SK-N-SH (cell line): ENCODE measurements around the gene BMP6. TPM values are rescaled to one million over a fixed set of nuclear protein-coding genes. Genes with fewer than 3 reads are reported as not detected.
A peak's percentile ranks its signal among the peaks of the same experiment; 100 is the strongest.

ENCODE experiments used
- CTCF ChIA-PET: fragments of 300-600, 350-600 bp; formaldehyde crosslinking; extraction: SDS; loops from one replicate; lab custom pipeline; 2021; lab: Yijun Ruan, JAX
- POLR2A ChIA-PET: fragments of 350-600 bp; sonication (Branson Sonifier 250); formaldehyde crosslinking; extraction: SDS; loops from one replicate; lab custom pipeline; 2020; ENCODE audit warnings: antibody characterized with exemption, inconsistent platforms; lab: Yijun Ruan, JAX
- DNase-seq: peaks from one replicate; pipeline ENCODE4 v3.0.0; 2012
- H2AFZ ChIP-seq: fragments of 200-600 bp; sonication (generic); 2 replicates; pipeline ENCODE4 v1.8.1; 2016; ENCODE audit warnings: antibody characterized with exemption, mild to moderate bottlenecking, low read depth
- H3F3A ChIP-seq: fragments of 200-600 bp; sonication (generic); replicated peaks from 2 replicates; pipeline ENCODE3; 2016; ENCODE audit warnings: antibody characterized with exemption, mild to moderate bottlenecking; ENCODE audit not compliant: insufficient read depth
- H3K27ac ChIP-seq, 2 experiments: fragments of 200-500 bp in 1 of 2; fragments of 200-600 bp in 1 of 2; sonication (Bioruptor generic) in 1 of 2; sonication (generic), shearing (Covaris generic) in 1 of 2; 2 replicates each; pipeline versions ENCODE4 v1.5.1 to v1.6.1; 2014 to 2016; ENCODE audit warnings: low read depth in 2 of 2, inconsistent platforms in 1 of 2, low read length in 1 of 2, mild to moderate bottlenecking in 1 of 2, mixed read lengths in 1 of 2
- H3K27me3 ChIP-seq: fragments of 200-600 bp; sonication (generic), shearing (Covaris generic); 2 replicates; pipeline ENCODE4 v1.6.1; 2016; ENCODE audit warnings: mixed run types; ENCODE audit not compliant: insufficient read depth
- H3K36me3 ChIP-seq, 2 experiments: fragments of 200-500 bp in 1 of 2; fragments of 200-600 bp in 1 of 2; sonication (Bioruptor generic) in 1 of 2; sonication (generic) in 1 of 2; replicated peaks in 1 of 2; 2 replicates each; pipeline versions ENCODE3 to v1.5.1; 2014 to 2016; ENCODE audit warnings: low read length in 1 of 2, mild to moderate bottlenecking in 1 of 2; ENCODE audit not compliant: insufficient read depth in 2 of 2, control insufficient read depth in 1 of 2
- H3K4me1 ChIP-seq, 2 experiments: fragments of 200-500 bp in 1 of 2; fragments of 200-600 bp in 1 of 2; sonication (Bioruptor generic) in 1 of 2; sonication (generic), shearing (Covaris generic) in 1 of 2; 2 replicates each; pipeline versions ENCODE4 v1.5.1 to v1.6.1; 2014 to 2016; ENCODE audit warnings: low read depth in 1 of 2, low read length in 1 of 2, mixed run types in 1 of 2; ENCODE audit not compliant: insufficient read depth in 2 of 2, control insufficient read depth in 1 of 2
- H3K4me2 ChIP-seq: fragments of 200-600 bp; sonication (generic), shearing (Covaris generic); 2 replicates; pipeline ENCODE4 v1.6.1; 2017; ENCODE audit warnings: mixed run types
- H3K4me3 ChIP-seq, 2 experiments: fragments of 200-500 bp in 1 of 2; fragments of 200-600 bp in 1 of 2; sonication (Bioruptor generic) in 1 of 2; sonication (generic), shearing (Covaris generic) in 1 of 2; 2 replicates each; pipeline versions ENCODE4 v1.5.1 to v1.8.1; 2014 to 2016; ENCODE audit warnings: low read depth in 2 of 2, inconsistent platforms in 1 of 2, low read length in 1 of 2, mild to moderate bottlenecking in 1 of 2, mixed read lengths in 1 of 2, moderate library complexity in 1 of 2
- H3K79me2 ChIP-seq: fragments of 200-600 bp; sonication (generic); 2 replicates; pipeline ENCODE4 v1.8.1; 2017; ENCODE audit warnings: mild to moderate bottlenecking; ENCODE audit not compliant: insufficient read depth
- H3K9ac ChIP-seq: fragments of 200-600 bp; sonication (generic); 2 replicates; pipeline ENCODE4 v1.6.1; 2017; ENCODE audit warnings: mixed run types
- H3K9me2 ChIP-seq: fragments of 200-600 bp; sonication (generic); 2 replicates; pipeline ENCODE4 v1.6.1; 2017; ENCODE audit warnings: mixed run types
- H3K9me3 ChIP-seq: fragments of 200-600 bp; sonication (generic); 2 replicates; pipeline ENCODE4 v1.6.1; 2017; ENCODE audit warnings: mixed run types, mild to moderate bottlenecking, moderate library complexity
- H4K20me1 ChIP-seq: fragments of 200-600 bp; sonication (generic); 2 replicates; pipeline ENCODE4 v1.6.1; 2017; ENCODE audit warnings: mild to moderate bottlenecking, mixed run types; ENCODE audit not compliant: insufficient read depth
- CHD2 ChIP-seq: fragments of 150-350 bp; IDR thresholded peaks from 2 replicates; pipeline ENCODE4 v1.6.1; 2018; ENCODE audit warnings: low read length; ENCODE audit not compliant: partially characterized antibody
- EP300 ChIP-seq, 2 experiments: IDR thresholded peaks; 2 replicates each; pipeline versions ENCODE4 v1.4.0 to v1.6.1; 2012; ENCODE audit warnings: borderline replicate concordance in 1 of 2, low read depth in 1 of 2, low read length in 1 of 2
- EZH2phosphoT487 ChIP-seq: fragments of 200-600 bp; sonication (generic); IDR thresholded peaks from 2 replicates; pipeline ENCODE4 v1.6.1; 2017; ENCODE audit warnings: low read depth, mixed run types, mild to moderate bottlenecking, antibody characterized with exemption, moderate library complexity, borderline replicate concordance
- FOSL2 ChIP-seq: IDR thresholded peaks from 2 replicates; pipeline ENCODE4 v1.4.0; 2012; ENCODE audit warnings: low read depth, mild to moderate bottlenecking, moderate library complexity, borderline replicate concordance
- FOXJ3 ChIP-seq: sonication (generic); formaldehyde crosslinking; IDR thresholded peaks from 2 replicates; pipeline ENCODE4 v1.5.1; 2020; ENCODE audit warnings: mild to moderate bottlenecking, missing genetic modification reagents
- FOXM1 ChIP-seq: IDR thresholded peaks from 2 replicates; pipeline ENCODE4 v1.4.0; 2012; ENCODE audit warnings: low read depth, mild to moderate bottlenecking
- GABPA ChIP-seq: IDR thresholded peaks from 2 replicates; pipeline ENCODE4 v1.4.0; 2012; ENCODE audit warnings: low read depth, mild to moderate bottlenecking
- JUND ChIP-seq: IDR thresholded peaks from 2 replicates; pipeline ENCODE4 v1.4.0; 2012
- MEF2A ChIP-seq: IDR thresholded peaks from 2 replicates; pipeline ENCODE4 v1.4.0; 2012; ENCODE audit warnings: low read depth, borderline replicate concordance
- NRF1 ChIP-seq: IDR thresholded peaks from 2 replicates; pipeline ENCODE4 v1.6.1; 2012; ENCODE audit warnings: low read depth, mild to moderate bottlenecking, low read length
- POLR2AphosphoS5 ChIP-seq: IDR thresholded peaks from 2 replicates; pipeline ENCODE4 v1.6.1; 2012; ENCODE audit warnings: low read depth, low read length
- RAD21 ChIP-seq: IDR thresholded peaks from 2 replicates; pipeline ENCODE4 v1.6.1; 2012; ENCODE audit warnings: mild to moderate bottlenecking, low read length
- RFX5 ChIP-seq: IDR thresholded peaks from 2 replicates; pipeline ENCODE4 v1.6.1; 2012; ENCODE audit warnings: mild to moderate bottlenecking, improper control_type of control experiment, low read length
- RXRA ChIP-seq: IDR thresholded peaks from 2 replicates; pipeline ENCODE4 v1.4.0; 2012; ENCODE audit warnings: low read depth, mild to moderate bottlenecking, borderline replicate concordance
- SIN3A ChIP-seq: IDR thresholded peaks from 2 replicates; pipeline ENCODE4 v1.6.1; 2012; ENCODE audit warnings: low read depth, mild to moderate bottlenecking, low read length, moderate library complexity, borderline replicate concordance
- SMC3 ChIP-seq: IDR thresholded peaks from 2 replicates; pipeline ENCODE4 v1.6.1; 2012; ENCODE audit warnings: low read depth, low read length, improper control_type of control experiment
- TCF12 ChIP-seq: IDR thresholded peaks from 2 replicates; pipeline ENCODE4 v1.4.0; 2012
- YY1 ChIP-seq: IDR thresholded peaks from 2 replicates; pipeline ENCODE4 v1.4.0; 2012; ENCODE audit warnings: low read depth, mild to moderate bottlenecking
- WGBS: methylation state at CpG from one replicate; pipeline ENCODE4 v1.1.6; 2017; ENCODE audit warnings: low lambda C conversion rate; 5-methylcytosine and 5-hydroxymethylcytosine counted together
- polyA plus RNA-seq, 3 experiments: library from polyadenylated mRNA; depleted of rRNA; stranded (reverse); fragments of >200 nt; gene quantifications; 2 replicates each; pipeline ENCODE4 v1.2.3, GENCODE V29; 2012
- TF ChIP-seq, protein P1 (sequence below): IDR thresholded peaks from 2 replicates; pipeline ENCODE4 v1.4.0; 2012; ENCODE audit warnings: low read depth, borderline replicate concordance
- TF ChIP-seq, protein P2 (sequence below): IDR thresholded peaks from 2 replicates; pipeline ENCODE4 v1.4.0; 2012; ENCODE audit warnings: low read depth
- TF ChIP-seq, protein P3 (sequence below): IDR thresholded peaks from 2 replicates; pipeline ENCODE4; 2012
- TF ChIP-seq, protein P4 (sequence below): fragments of 150-350 bp; IDR thresholded peaks from 2 replicates; pipeline ENCODE4 v1.6.1; 2017; ENCODE audit warnings: antibody characterized with exemption, low read length, low read depth, borderline replicate concordance

Gene BMP6
- polyA plus RNA-seq, 1 of the 3 experiments (the other 2 are of a cell fraction), result not detected

DNA sequence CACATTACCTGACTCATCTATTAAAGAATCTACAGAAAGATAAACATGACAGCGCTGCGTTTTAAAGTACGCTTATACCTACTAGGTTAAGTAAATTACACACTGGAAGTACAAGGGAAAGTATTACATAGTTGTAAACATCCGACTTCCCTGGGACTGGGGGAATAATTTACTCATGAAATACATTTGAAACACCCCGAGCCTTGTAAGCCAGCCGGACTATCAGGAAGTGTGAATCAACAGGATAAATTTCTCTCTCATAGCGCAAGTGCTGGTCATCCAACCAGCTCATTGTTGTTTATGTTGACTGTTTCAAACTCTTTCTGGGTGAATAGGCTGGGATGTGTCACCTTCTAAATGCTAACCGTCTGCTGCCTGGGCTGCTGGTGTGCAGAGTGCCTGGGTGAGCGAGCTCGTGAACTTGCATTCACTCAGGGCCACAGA, 4.9 kb downstream of the BMP6 start:
- Histone ChIP-seq H3K79me2 (no peaks in the 10 kb centered on the region), H3K36me3 (no peaks in the 10 kb centered on the region), H3K27ac (no peak overlapping the region), H3K4me1 (peaks cover 7 to 8% of the 10 kb centered on the region in 2 experiments; a peak in 2 of 4 replicates), H3K9me3 (no peaks in the 10 kb centered on the region), H3F3A (no peaks in the 10 kb centered on the region), H3K27me3 (peaks cover 36% of the 10 kb centered on the region), H3K9me2 (no peaks in the 10 kb centered on the region), H2AFZ (no peak overlapping the region), H3K4me3 (no peak overlapping the region), H4K20me1 (no peaks in the 10 kb centered on the region), H3K4me2 (0 out of 2 replicates have a peak overlapping the region, but pooled peaks have one; percentile 2), H3K9ac (no peak overlapping the region)
- TF ChIP-seq FOXJ3 (no peak), MEF2A (no peak), GABPA (no peak), CHD2 (no peak), POLR2AphosphoS5 (no peak), FOSL2 (peak; percentile 38; the same call in 1 of the 2 replicates), EP300 (IDR thresholded peaks at IDR 0.05; ENCODE audit: borderline replicate concordance in 1 of 2, low read depth in 1 of 2, low read length in 1 of 2) (0 out of 4 replicates have a peak, but pooled peaks of 1 of the 2 experiments have one; percentile 8), NRF1 (no peak), FOXM1 (no peak)
- TF ChIP-seq, protein P1, sequence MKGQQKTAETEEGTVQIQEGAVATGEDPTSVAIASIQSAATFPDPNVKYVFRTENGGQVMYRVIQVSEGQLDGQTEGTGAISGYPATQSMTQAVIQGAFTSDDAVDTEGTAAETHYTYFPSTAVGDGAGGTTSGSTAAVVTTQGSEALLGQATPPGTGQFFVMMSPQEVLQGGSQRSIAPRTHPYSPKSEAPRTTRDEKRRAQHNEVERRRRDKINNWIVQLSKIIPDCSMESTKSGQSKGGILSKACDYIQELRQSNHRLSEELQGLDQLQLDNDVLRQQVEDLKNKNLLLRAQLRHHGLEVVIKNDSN, result no peak
- TF ChIP-seq, protein P2, sequence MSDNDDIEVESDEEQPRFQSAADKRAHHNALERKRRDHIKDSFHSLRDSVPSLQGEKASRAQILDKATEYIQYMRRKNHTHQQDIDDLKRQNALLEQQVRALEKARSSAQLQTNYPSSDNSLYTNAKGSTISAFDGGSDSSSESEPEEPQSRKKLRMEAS, result no peak
- TF ChIP-seq, protein P3, sequence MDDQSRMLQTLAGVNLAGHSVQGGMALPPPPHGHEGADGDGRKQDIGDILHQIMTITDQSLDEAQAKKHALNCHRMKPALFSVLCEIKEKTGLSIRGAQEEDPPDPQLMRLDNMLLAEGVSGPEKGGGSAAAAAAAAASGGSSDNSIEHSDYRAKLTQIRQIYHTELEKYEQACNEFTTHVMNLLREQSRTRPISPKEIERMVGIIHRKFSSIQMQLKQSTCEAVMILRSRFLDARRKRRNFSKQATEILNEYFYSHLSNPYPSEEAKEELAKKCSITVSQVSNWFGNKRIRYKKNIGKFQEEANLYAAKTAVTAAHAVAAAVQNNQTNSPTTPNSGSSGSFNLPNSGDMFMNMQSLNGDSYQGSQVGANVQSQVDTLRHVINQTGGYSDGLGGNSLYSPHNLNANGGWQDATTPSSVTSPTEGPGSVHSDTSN, result no peak
- ChIA-PET CTCF (interaction anchor here (0.8 kb wide), 1 partner anchor 273 kb away, joined by 3 read pairs; no protein-coding TSS in a partner anchor), POLR2A (no interaction called here)
- WGBS, result 20% methylated on average over 10 of the region's 10 CpGs
- no peak for DNase-seq

DNA sequence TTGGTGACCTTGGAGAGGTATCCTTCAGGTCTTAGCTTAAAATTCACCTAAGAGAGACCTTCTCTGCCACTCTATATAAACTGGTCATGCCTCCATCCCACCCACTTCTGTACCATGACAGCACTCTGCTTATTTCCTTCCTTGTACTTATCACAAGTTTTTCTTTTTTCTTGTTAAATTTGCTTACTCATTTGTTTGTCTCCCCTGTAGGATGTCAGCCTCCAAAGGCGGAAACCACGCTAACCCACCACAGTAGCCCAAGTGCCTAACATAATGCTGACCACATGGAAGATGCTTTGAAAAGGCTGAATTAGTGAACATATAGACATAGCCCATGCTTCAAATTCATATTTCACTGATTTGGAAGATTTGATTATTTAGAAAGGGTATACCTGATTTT, 5.4 kb downstream of the BMP6 start:
- 85% methylated on average over 2 of the region's 2 CpGs for WGBS
- no peak for TF ChIP-seq FOSL2
- no peak for TF ChIP-seq RXRA
- no peak for TF ChIP-seq JUND
- TF ChIP-seq EZH2phosphoT487, result no peak
- TF ChIP-seq RAD21, result no peak
- TF ChIP-seq, protein P4, sequence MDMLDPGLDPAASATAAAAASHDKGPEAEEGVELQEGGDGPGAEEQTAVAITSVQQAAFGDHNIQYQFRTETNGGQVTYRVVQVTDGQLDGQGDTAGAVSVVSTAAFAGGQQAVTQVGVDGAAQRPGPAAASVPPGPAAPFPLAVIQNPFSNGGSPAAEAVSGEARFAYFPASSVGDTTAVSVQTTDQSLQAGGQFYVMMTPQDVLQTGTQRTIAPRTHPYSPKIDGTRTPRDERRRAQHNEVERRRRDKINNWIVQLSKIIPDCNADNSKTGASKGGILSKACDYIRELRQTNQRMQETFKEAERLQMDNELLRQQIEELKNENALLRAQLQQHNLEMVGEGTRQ, result no peak
- TF ChIP-seq, protein P1, result no peak
- TF ChIP-seq, protein P2, result no peak
- no peak for TF ChIP-seq SMC3
- no peak for TF ChIP-seq SIN3A
- no peak for TF ChIP-seq CHD2
- TF ChIP-seq RFX5, result no peak
- TF ChIP-seq TCF12, result no peak
- TF ChIP-seq YY1, result no peak
- TF ChIP-seq POLR2AphosphoS5, result no peak

More for the DNA sequence above, 5.4 kb downstream of the BMP6 start:
- H3K9me2 ChIP-seq, result no peaks in the 10 kb centered on the region
- H3K4me2 ChIP-seq, result 0 out of 2 replicates have a peak overlapping the region, but pooled peaks have one; percentile 2
- H3K36me3 ChIP-seq, result no peaks in the 10 kb centered on the region
- ChIA-PET CTCF (interaction anchor here (0.8 to 1.6 kb wide), 2 partner anchors 8 to 273 kb away, joined by 3 to 5 read pairs; no protein-coding TSS in a partner anchor), POLR2A (no interaction called here)
- no peak overlapping the region for H3K27ac ChIP-seq
- no peaks in the 10 kb centered on the region for H3K79me2 ChIP-seq
- no peaks in the 10 kb centered on the region for H3F3A ChIP-seq
- H3K9me3 ChIP-seq, result no peaks in the 10 kb centered on the region
- no peak for DNase-seq
- H4K20me1 ChIP-seq, result no peaks in the 10 kb centered on the region
- H3K4me1 ChIP-seq, result peaks cover 4 to 8% of the 10 kb centered on the region in 2 experiments; a peak in 2 of 4 replicates
- no peak overlapping the region for H3K4me3 ChIP-seq
- H3K9ac ChIP-seq, result no peak overlapping the region
- no peak overlapping the region for H2AFZ ChIP-seq
- H3K27me3 ChIP-seq, result peaks cover 34% of the 10 kb centered on the region
